ENCODE results near the gene SAMD4A.

SAMD4A gene

DNA sequence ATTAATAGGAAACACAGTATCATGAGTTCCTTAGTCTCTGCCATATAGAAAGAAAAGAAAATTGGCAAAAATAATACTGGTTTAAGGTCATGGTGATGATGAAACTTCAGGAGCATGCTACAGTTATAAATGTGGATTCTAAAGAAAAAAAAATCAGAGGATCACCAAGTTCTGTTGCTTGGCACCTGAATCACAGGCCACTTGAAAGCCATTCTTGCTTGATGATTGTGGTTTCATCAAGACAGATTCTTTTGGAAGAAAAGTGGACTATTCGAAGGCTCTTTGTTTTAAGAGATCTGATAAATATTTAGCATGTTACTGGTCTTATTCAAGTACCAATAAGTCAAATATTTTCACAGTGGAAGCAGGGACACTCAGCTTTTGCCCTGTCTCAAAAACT lies 148.9 kb downstream of the SAMD4A start:
- no peaks in the 10 kb centered on the region for H3K9me3 ChIP-seq (ENCODE audit: low read length)
- no peaks in the 10 kb centered on the region for H3K27me3 ChIP-seq (ENCODE audit: insufficient read depth, low read length)
- no peaks in the 10 kb centered on the region for H4K20me1 ChIP-seq (ENCODE audit: insufficient read depth, low read length)
- no peak overlapping the region for H3K4me2 ChIP-seq (ENCODE audit: low read length)
- no peaks in the 10 kb centered on the region for H3F3A ChIP-seq (ENCODE audit: insufficient read depth, low read length)
- no peak overlapping the region for H3K27ac ChIP-seq (ENCODE audit: low read depth, low read length, poor library complexity, severe bottlenecking)
- H3K79me2 ChIP-seq (ENCODE audit: insufficient read depth, low read length), result no peaks in the 10 kb centered on the region
- H3K36me3 ChIP-seq (ENCODE audit: insufficient read depth, low read length), result no peaks in the 10 kb centered on the region
- H2AFZ ChIP-seq (ENCODE audit: low read length), result no peak overlapping the region
- H3K9ac ChIP-seq (ENCODE audit: low read length), result no peak overlapping the region
- TF ChIP-seq EZH2 (IDR thresholded peaks at IDR 0.05; ENCODE audit: borderline replicate concordance, low read length), result no peak
- TF ChIP-seq, protein P1, sequence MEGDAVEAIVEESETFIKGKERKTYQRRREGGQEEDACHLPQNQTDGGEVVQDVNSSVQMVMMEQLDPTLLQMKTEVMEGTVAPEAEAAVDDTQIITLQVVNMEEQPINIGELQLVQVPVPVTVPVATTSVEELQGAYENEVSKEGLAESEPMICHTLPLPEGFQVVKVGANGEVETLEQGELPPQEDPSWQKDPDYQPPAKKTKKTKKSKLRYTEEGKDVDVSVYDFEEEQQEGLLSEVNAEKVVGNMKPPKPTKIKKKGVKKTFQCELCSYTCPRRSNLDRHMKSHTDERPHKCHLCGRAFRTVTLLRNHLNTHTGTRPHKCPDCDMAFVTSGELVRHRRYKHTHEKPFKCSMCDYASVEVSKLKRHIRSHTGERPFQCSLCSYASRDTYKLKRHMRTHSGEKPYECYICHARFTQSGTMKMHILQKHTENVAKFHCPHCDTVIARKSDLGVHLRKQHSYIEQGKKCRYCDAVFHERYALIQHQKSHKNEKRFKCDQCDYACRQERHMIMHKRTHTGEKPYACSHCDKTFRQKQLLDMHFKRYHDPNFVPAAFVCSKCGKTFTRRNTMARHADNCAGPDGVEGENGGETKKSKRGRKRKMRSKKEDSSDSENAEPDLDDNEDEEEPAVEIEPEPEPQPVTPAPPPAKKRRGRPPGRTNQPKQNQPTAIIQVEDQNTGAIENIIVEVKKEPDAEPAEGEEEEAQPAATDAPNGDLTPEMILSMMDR (IDR thresholded peaks at IDR 0.05; ENCODE audit: low read length), result no peak
- no peaks in the 10 kb centered on the region for H3K9me2 ChIP-seq (ENCODE audit: low read depth, low read length)
- no peaks in the 10 kb centered on the region for H3K4me1 ChIP-seq (ENCODE audit: insufficient read depth, low read length, severe bottlenecking)
- H3K4me3 ChIP-seq (ENCODE audit: low read depth, low read length, poor library complexity, severe bottlenecking), result no peak overlapping the region

GRCh38 chr14:54716862-54717261 lies 149.9 kb downstream of the SAMD4A start:
- Histone ChIP-seq H3K27me3 (ENCODE audit: insufficient read depth, low read length) (no peaks in the 10 kb centered on the region), H3K36me3 (ENCODE audit: insufficient read depth, low read length) (no peaks in the 10 kb centered on the region), H3K4me3 (ENCODE audit: low read depth, low read length, poor library complexity, severe bottlenecking) (no peak overlapping the region), H2AFZ (ENCODE audit: low read length) (no peak overlapping the region), H4K20me1 (ENCODE audit: insufficient read depth, low read length) (no peaks in the 10 kb centered on the region), H3K9me2 (ENCODE audit: low read depth, low read length) (no peaks in the 10 kb centered on the region), H3K9me3 (ENCODE audit: low read length) (no peaks in the 10 kb centered on the region), H3F3A (ENCODE audit: insufficient read depth, low read length) (no peaks in the 10 kb centered on the region), H3K79me2 (ENCODE audit: insufficient read depth, low read length) (no peaks in the 10 kb centered on the region), H3K4me2 (ENCODE audit: low read length) (no peak overlapping the region), H3K27ac (ENCODE audit: low read depth, low read length, poor library complexity, severe bottlenecking) (no peak overlapping the region), H3K9ac (ENCODE audit: low read length) (no peak overlapping the region), H3K4me1 (ENCODE audit: insufficient read depth, low read length, severe bottlenecking) (no peaks in the 10 kb centered on the region)
- TF ChIP-seq, protein P1 (IDR thresholded peaks at IDR 0.05; ENCODE audit: low read length), result no peak
- no peak for TF ChIP-seq EZH2 (IDR thresholded peaks at IDR 0.05; ENCODE audit: borderline replicate concordance, low read length)

- H3K79me2 ChIP-seq (ENCODE audit: insufficient read depth, low read length), result no peaks in the 10 kb centered on the region
- no peaks in the 10 kb centered on the region for H3K9me3 ChIP-seq (ENCODE audit: low read length)
- no peak overlapping the region for H3K9ac ChIP-seq (ENCODE audit: low read length)
Measured at GRCh38 chr14:54718046-54718445, 151.1 kb downstream of the SAMD4A start.

More at GRCh38 chr14:54718046-54718445, 151.1 kb downstream of the SAMD4A start:
- no peaks in the 10 kb centered on the region for H3K36me3 ChIP-seq (ENCODE audit: insufficient read depth, low read length)
- H3K27me3 ChIP-seq (ENCODE audit: insufficient read depth, low read length), result no peaks in the 10 kb centered on the region
- TF ChIP-seq, protein P1 (IDR thresholded peaks at IDR 0.05; ENCODE audit: low read length), result no peak
- no peak for TF ChIP-seq EZH2 (IDR thresholded peaks at IDR 0.05; ENCODE audit: borderline replicate concordance, low read length)
- no peak overlapping the region for H3K4me2 ChIP-seq (ENCODE audit: low read length)
- H3K9me2 ChIP-seq (ENCODE audit: low read depth, low read length), result no peaks in the 10 kb centered on the region
- no peaks in the 10 kb centered on the region for H4K20me1 ChIP-seq (ENCODE audit: insufficient read depth, low read length)
- no peak overlapping the region for H3K4me3 ChIP-seq (ENCODE audit: low read depth, low read length, poor library complexity, severe bottlenecking)
- H3K4me1 ChIP-seq (ENCODE audit: insufficient read depth, low read length, severe bottlenecking), result no peaks in the 10 kb centered on the region
- no peaks in the 10 kb centered on the region for H3F3A ChIP-seq (ENCODE audit: insufficient read depth, low read length)
- no peak overlapping the region for H3K27ac ChIP-seq (ENCODE audit: low read depth, low read length, poor library complexity, severe bottlenecking)
- no peak overlapping the region for H2AFZ ChIP-seq (ENCODE audit: low read length)

All from OCI-LY1 (cell line).